Measurements from ENCODE around the gene EFNA4. TPM values are rescaled to one million over a fixed set of nuclear protein-coding genes. Genes with fewer than 3 reads are reported as not detected.

The EFNA4 gene
- total RNA-seq, 1 donor from 2014 or later, result 10.7 TPM

GRCh38 chr1:155061381-155062150, 2.0 kb upstream of the EFNA4 start:
- Histone ChIP-seq H3K9ac (no peak overlapping the region), H3K4me2 (peak overlapping the region; percentile 94), H3K79me2 (ENCODE audit: low read depth) (peaks cover 13% of the 10 kb centered on the region), H3F3A (ENCODE audit: low read depth) (peaks cover 30% of the 10 kb centered on the region), H3K27me3 (peaks cover 7% of the 10 kb centered on the region), H3K9me3 (ENCODE audit: low read depth) (no peaks in the 10 kb centered on the region), H3K36me3 (no peaks in the 10 kb centered on the region), H3K4me3 (peak overlapping the region; percentile 93), H4K20me1 (ENCODE audit: low read depth) (peaks cover 23% of the 10 kb centered on the region), H2AFZ (replicated peaks) (no peak overlapping the region), H3K27ac (no peak overlapping the region), H3K4me1 (peaks cover 21% of the 10 kb centered on the region)
- Mint-ChIP-seq H3K9me3 (peaks cover 2% of the 10 kb centered on the region), H3K27ac (no peak overlapping the region), H3K27me3 (ENCODE audit: insufficient read depth, low read depth) (peaks cover 8% of the 10 kb centered on the region), H3K4me3 (peak overlapping the region; percentile 77), H3K4me1 (peaks cover 33% of the 10 kb centered on the region), H3K36me3 (peaks cover 4% of the 10 kb centered on the region)
- peak; percentile 82 for DNase-seq (ENCODE audit: low spot score)
- TF ChIP-seq, protein P1, sequence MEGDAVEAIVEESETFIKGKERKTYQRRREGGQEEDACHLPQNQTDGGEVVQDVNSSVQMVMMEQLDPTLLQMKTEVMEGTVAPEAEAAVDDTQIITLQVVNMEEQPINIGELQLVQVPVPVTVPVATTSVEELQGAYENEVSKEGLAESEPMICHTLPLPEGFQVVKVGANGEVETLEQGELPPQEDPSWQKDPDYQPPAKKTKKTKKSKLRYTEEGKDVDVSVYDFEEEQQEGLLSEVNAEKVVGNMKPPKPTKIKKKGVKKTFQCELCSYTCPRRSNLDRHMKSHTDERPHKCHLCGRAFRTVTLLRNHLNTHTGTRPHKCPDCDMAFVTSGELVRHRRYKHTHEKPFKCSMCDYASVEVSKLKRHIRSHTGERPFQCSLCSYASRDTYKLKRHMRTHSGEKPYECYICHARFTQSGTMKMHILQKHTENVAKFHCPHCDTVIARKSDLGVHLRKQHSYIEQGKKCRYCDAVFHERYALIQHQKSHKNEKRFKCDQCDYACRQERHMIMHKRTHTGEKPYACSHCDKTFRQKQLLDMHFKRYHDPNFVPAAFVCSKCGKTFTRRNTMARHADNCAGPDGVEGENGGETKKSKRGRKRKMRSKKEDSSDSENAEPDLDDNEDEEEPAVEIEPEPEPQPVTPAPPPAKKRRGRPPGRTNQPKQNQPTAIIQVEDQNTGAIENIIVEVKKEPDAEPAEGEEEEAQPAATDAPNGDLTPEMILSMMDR (IDR thresholded peaks at IDR 0.05), result peak; percentile 92
- no peak for TF ChIP-seq EZH2 (IDR thresholded peaks at IDR 0.05)
- no peak for TF ChIP-seq EZH2phosphoT487 (IDR thresholded peaks at IDR 0.05)

- Histone ChIP-seq H3K9me3 (ENCODE audit: low read depth) (no peaks in the 10 kb centered on the region), H3K9ac (no peak overlapping the region), H3K79me2 (ENCODE audit: low read depth) (peaks cover 13% of the 10 kb centered on the region), H2AFZ (replicated peaks) (peak overlapping the region; percentile 58), H3K4me3 (peak overlapping the region; percentile 93), H3K4me2 (peak overlapping the region; percentile 94), H3K27ac (no peak overlapping the region), H3F3A (ENCODE audit: low read depth) (peaks cover 30% of the 10 kb centered on the region), H3K27me3 (peaks cover 7% of the 10 kb centered on the region), H4K20me1 (ENCODE audit: low read depth) (peaks cover 27% of the 10 kb centered on the region), H3K36me3 (no peaks in the 10 kb centered on the region), H3K4me1 (peaks cover 21% of the 10 kb centered on the region)
- TF ChIP-seq, protein P1 (IDR thresholded peaks at IDR 0.05), result peak; percentile 27
- no peak for TF ChIP-seq EZH2phosphoT487 (IDR thresholded peaks at IDR 0.05)
- no peak for TF ChIP-seq EZH2 (IDR thresholded peaks at IDR 0.05)
- peak overlapping the region; percentile 76 for H3K27ac Mint-ChIP-seq
- H3K4me1 Mint-ChIP-seq, result peaks cover 36% of the 10 kb centered on the region
- peaks cover 2% of the 10 kb centered on the region for H3K9me3 Mint-ChIP-seq
- H3K4me3 Mint-ChIP-seq, result peak overlapping the region; percentile 87
- DNase-seq (ENCODE audit: low spot score), result peak; percentile 85
- H3K36me3 Mint-ChIP-seq, result peaks cover 9% of the 10 kb centered on the region
- peaks cover 10% of the 10 kb centered on the region for H3K27me3 Mint-ChIP-seq (ENCODE audit: insufficient read depth, low read depth)
These were observed 1.3 kb upstream of the EFNA4 start for GRCh38 chr1:155062151-155062686.

DNA sequence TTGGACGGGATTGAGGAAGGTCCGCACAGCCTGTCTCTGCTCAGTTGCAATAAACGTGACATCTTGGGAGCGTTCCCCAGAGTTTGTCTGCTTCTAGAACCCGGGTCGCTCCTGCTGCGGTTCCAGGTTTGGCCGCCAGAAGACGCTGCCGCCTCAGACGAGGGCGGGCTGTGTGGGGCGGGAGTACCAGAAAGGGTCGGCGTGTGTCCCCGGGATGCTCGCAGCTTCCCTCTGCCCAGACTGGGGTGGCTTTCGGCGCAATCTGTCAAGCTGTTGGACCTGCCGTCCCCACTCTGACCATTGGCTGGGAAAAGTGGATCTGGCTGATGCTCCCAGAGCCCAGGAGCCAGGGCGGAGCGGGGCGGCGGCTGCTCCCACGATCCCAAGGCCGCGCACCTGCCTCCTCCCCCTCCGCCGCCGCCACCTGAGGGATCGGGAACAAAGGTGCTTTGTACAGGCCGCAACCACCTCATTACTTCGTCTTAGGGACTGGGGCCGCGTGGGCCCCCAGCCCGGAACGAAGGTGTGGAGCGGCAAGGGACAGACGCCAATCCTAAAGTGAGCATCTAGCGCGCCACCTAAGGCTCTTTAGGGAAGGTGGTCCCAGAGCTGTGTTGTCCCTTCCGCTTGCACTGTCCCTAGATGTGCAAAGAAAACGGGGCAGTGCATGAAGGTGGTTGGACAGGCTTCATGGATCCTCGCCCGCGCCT, 683 bp upstream of the EFNA4 start:
- no peaks in the 10 kb centered on the region for H3K36me3 ChIP-seq
- no peak overlapping the region for H3K9ac ChIP-seq
- no peak overlapping the region for H3K27ac ChIP-seq
- H3K4me3 ChIP-seq, result peak overlapping the region; percentile 93
- Mint-ChIP-seq H3K27me3 (ENCODE audit: insufficient read depth, low read depth) (peaks cover 10% of the 10 kb centered on the region), H3K4me1 (peaks cover 36% of the 10 kb centered on the region), H3K27ac (no peak overlapping the region), H3K4me3 (peak overlapping the region; percentile 87), H3K36me3 (peaks cover 9% of the 10 kb centered on the region), H3K9me3 (peaks cover 2% of the 10 kb centered on the region)
- peak overlapping the region; percentile 94 for H3K4me2 ChIP-seq
- H4K20me1 ChIP-seq (ENCODE audit: low read depth), result peaks cover 27% of the 10 kb centered on the region
- peaks cover 21% of the 10 kb centered on the region for H3K4me1 ChIP-seq
- H3K79me2 ChIP-seq (ENCODE audit: low read depth), result peaks cover 13% of the 10 kb centered on the region
- TF ChIP-seq, protein P1 (IDR thresholded peaks at IDR 0.05), result peak; percentile 71
- TF ChIP-seq EZH2phosphoT487 (IDR thresholded peaks at IDR 0.05) (peak; percentile 17), EZH2 (IDR thresholded peaks at IDR 0.05) (no peak)
- peak overlapping the region; percentile 58 for H2AFZ ChIP-seq (replicated peaks)
- H3F3A ChIP-seq (ENCODE audit: low read depth), result peaks cover 30% of the 10 kb centered on the region
- H3K9me3 ChIP-seq (ENCODE audit: low read depth), result no peaks in the 10 kb centered on the region
- peak; percentile 88 for DNase-seq (ENCODE audit: low spot score)
- peaks cover 7% of the 10 kb centered on the region for H3K27me3 ChIP-seq
